ENCODE measurements around the gene TMEM132C. TPM values are rescaled to one million over a fixed set of nuclear protein-coding genes. Genes with fewer than 3 reads are reported as not detected.

Gene TMEM132C
- total RNA-seq, 2 donors from 2014 or later: 0.46 to 5.3 TPM

GRCh38 chr12:128423205-128423604 lies 156.2 kb downstream of the TMEM132C start:
- Histone ChIP-seq H3K36me3 (no peaks in the 10 kb centered on the region), H3K27me3 (replicated peaks; ENCODE audit: insufficient read depth) (peaks cover 2% of the 10 kb centered on the region), H3K4me1 (replicated peaks) (no peaks in the 10 kb centered on the region), H3K4me3 (no peak overlapping the region), H3K27ac (no peak overlapping the region), H3K9me3 (no peaks in the 10 kb centered on the region)
- 52% methylated on average over 2 of the region's 2 CpGs for WGBS
- intact Hi-C loops (cut with DNase I): no loop called here
- no peak for DNase-seq (ENCODE audit: low spot score)
- no peak for TF ChIP-seq POLR2AphosphoS5 (IDR thresholded peaks at IDR 0.05)
- TF ChIP-seq CTCF (IDR thresholded peaks at IDR 0.05): no peak
- no peak for TF ChIP-seq POLR2A (IDR thresholded peaks at IDR 0.05)

- DNase-seq (ENCODE audit: low spot score): no peak
- H3K36me3 ChIP-seq: no peaks in the 10 kb centered on the region
- no peaks in the 10 kb centered on the region for H3K9me3 ChIP-seq
- H3K27me3 ChIP-seq (replicated peaks; ENCODE audit: insufficient read depth): peaks cover 2% of the 10 kb centered on the region
- 79% methylated on average over 7 of the region's 7 CpGs for WGBS
- H3K27ac ChIP-seq: no peak overlapping the region
- no peak overlapping the region for H3K4me3 ChIP-seq
- intact Hi-C loops (cut with DNase I): no loop called here
- H3K4me1 ChIP-seq (replicated peaks): no peaks in the 10 kb centered on the region
- no peak for TF ChIP-seq POLR2AphosphoS5 (IDR thresholded peaks at IDR 0.05)
- no peak for TF ChIP-seq CTCF (IDR thresholded peaks at IDR 0.05)
- TF ChIP-seq POLR2A (IDR thresholded peaks at IDR 0.05): no peak
Observed at GRCh38 chr12:128424931-128425431, 158.0 kb downstream of the TMEM132C start.

DNA sequence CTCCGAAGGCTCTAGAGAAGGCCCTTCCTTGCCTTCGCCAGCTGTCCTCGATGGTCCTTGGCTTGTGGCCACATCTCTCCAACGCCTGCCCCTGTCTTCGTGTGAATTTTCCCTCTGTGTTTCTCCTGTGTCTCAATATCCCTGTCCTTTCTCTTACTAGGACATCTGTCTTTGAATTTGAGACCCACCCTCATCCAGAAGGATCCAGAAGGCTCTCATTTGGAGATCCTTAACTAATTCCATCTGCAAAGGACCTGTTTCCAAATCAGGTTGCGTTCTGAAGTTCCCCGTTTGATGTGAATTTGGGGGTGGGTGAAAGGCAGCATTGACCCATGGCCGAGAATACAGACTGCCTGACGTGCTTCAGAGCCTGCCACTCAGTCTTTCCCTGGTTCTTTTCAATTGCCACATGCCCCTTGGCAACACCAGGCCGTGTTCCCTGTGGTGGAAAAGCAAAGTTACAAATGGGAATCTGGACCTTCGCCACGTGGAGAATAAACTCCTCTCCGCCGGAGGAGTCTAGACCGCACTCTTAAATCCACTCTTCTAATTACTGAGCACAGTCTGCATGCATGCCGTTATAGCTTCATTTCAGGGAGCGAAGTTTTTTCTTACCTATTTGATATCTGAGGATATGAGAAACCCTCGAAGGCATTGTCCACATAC lies 158.8 kb downstream of the TMEM132C start:
- intact Hi-C loops (cut with DNase I): no loop called here
- DNase-seq (ENCODE audit: low spot score): no peak
- no peak for TF ChIP-seq POLR2AphosphoS5 (IDR thresholded peaks at IDR 0.05)
- TF ChIP-seq CTCF (IDR thresholded peaks at IDR 0.05): no peak
- no peak for TF ChIP-seq POLR2A (IDR thresholded peaks at IDR 0.05)
- WGBS: 69% methylated on average over 18 of the region's 18 CpGs
- Histone ChIP-seq H3K4me3 (no peak overlapping the region), H3K36me3 (no peaks in the 10 kb centered on the region), H3K27ac (no peak overlapping the region), H3K9me3 (no peaks in the 10 kb centered on the region), H3K27me3 (replicated peaks; ENCODE audit: insufficient read depth) (peaks cover 2% of the 10 kb centered on the region), H3K4me1 (replicated peaks) (no peaks in the 10 kb centered on the region)

DNA sequence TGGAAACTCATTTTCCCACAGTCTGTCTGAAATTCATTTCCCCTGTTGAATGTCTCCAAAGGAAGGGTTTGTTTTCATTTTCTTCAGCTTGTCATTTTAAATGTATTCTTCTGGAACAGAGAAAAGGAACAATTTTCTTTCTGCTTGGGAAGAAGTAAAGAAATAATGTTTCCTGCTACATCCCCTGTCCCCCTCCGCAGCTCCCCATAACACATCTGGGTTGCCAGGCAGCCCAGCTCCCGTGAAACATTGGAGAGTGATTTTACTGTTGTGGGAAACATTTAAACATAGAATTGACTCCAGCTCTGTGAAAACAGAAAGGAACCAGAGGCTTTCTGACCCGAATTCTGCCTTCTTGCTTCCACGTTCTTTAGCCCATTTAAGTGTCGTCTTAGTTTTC lies 159.5 kb downstream of the TMEM132C start:
- Histone ChIP-seq H3K27ac (no peak overlapping the region), H3K9me3 (no peaks in the 10 kb centered on the region), H3K27me3 (replicated peaks; ENCODE audit: insufficient read depth) (peaks cover 2% of the 10 kb centered on the region), H3K36me3 (no peaks in the 10 kb centered on the region), H3K4me1 (replicated peaks) (no peaks in the 10 kb centered on the region), H3K4me3 (no peak overlapping the region)
- intact Hi-C loops (cut with DNase I): no loop called here
- WGBS: 36% methylated on average over 5 of the region's 5 CpGs
- DNase-seq (ENCODE audit: low spot score): no peak
- no peak for TF ChIP-seq POLR2AphosphoS5 (IDR thresholded peaks at IDR 0.05)

- no peaks in the 10 kb centered on the region for H3K9me3 ChIP-seq
- 90% methylated on average over 5 of the region's 5 CpGs for WGBS
- intact Hi-C loops (cut with DNase I): no loop called here
- no peaks in the 10 kb centered on the region for H3K36me3 ChIP-seq
- DNase-seq (ENCODE audit: low spot score): no peak
- no peak for TF ChIP-seq POLR2AphosphoS5 (IDR thresholded peaks at IDR 0.05)
- H3K27me3 ChIP-seq (replicated peaks; ENCODE audit: insufficient read depth): no peaks in the 10 kb centered on the region
- H3K27ac ChIP-seq: no peak overlapping the region
- no peaks in the 10 kb centered on the region for H3K4me1 ChIP-seq (replicated peaks)
- no peak overlapping the region for H3K4me3 ChIP-seq
Observed at GRCh38 chr12:128439796-128440195, 172.8 kb downstream of the TMEM132C start.

DNA sequence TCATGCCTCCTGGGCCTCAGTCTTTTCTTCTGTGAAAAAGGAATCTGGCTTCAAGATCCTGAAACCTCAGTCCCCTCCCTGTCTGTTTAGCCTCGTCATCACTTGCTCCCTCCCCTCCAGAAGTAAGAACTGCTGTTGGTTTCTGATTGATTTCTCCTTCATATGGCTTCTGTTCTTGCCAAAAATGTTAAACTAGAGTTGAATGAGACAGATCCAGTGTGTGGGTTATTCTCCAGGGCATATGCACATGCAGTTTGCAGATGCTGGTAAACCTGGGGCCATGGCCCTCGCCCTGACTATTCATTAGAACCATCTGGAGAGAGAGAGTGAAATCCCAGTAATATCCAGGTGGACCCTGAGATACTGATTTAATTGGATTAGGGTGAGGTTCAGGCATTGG lies 175.1 kb downstream of the TMEM132C start:
- intact Hi-C loops (cut with DNase I): no loop called here
- no peak overlapping the region for H3K27ac ChIP-seq
- DNase-seq (ENCODE audit: low spot score): no peak
- H3K27me3 ChIP-seq (replicated peaks; ENCODE audit: insufficient read depth): no peaks in the 10 kb centered on the region
- no peaks in the 10 kb centered on the region for H3K36me3 ChIP-seq
- H3K4me1 ChIP-seq (replicated peaks): no peaks in the 10 kb centered on the region
- no peak overlapping the region for H3K4me3 ChIP-seq
- no peak for TF ChIP-seq CTCF (IDR thresholded peaks at IDR 0.05)
- TF ChIP-seq POLR2A (IDR thresholded peaks at IDR 0.05): no peak
- no peak for TF ChIP-seq POLR2AphosphoS5 (IDR thresholded peaks at IDR 0.05)
- no peaks in the 10 kb centered on the region for H3K9me3 ChIP-seq
- WGBS: 75% methylated on average over 2 of the region's 2 CpGs
